Central memory CD4-positive, alpha-beta T cell (primary cell): ENCODE data around the gene MED6.

Experiments used
- DNase-seq: peaks from one replicate; pipeline ENCODE4 v3.0.0; 2022

MED6 gene

DNA sequence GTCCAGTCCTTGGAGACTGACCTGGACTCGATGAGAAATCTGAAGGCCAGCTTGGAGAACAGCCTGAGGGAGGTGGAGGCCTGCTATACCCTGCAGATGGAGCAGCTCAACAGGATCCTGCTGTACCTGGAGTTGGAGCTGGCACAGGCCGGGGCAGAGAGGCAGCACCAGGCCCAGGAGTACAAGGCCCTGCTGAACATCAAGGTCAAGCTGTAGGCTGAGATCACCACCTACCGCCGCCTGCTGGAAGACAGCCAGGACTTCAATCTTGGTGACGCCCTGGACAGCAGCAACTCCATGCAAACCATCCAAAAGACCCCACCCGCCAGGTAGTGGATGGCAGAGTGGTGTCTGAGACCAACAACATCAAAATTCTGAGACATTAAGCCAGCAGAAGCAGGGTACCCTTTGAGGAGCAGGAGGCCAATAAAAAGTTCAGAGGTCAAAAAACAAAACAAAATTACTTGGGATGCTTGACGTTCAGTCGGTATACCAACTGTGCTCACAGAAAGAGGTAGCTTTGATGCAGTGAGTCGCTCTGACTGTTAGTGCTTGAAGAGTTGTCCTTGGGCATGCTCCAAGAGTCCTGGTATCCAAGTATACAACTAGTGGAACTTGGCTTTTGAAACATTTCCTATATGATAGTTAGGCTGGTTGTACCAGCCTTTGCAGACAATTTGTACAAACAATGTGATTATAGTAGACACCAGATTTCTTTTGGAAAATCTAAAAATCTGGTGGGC, 4.8 kb downstream of the MED6 start:
- no peak for DNase-seq

DNA sequence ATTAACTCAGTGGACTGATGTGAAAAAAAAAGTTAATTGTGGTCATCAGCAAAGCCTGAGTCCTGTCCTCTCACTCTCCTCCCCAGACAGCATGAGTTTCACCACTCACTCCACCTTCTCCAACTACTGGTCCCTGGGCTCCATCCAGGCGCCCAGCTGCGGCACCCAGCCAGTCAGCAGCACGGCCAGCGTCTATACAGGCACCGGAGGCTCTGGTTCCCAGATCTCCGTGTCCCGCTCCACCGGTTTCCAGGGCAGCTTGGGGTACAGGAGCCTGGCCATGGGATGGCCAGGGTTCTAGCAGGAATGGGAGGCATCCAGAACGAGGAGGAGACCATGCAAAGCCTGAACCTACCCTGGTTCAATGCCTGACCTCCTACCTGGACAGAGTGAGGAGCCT, 6.0 kb downstream of the MED6 start:
- DNase-seq = no peak

- no peak for DNase-seq
These were observed 15.2 kb downstream of the MED6 start for GRCh38 chr14:70585231-70585630.

GRCh38 chr14:70576891-70577290, 23.6 kb downstream of the MED6 start:
- no peak for DNase-seq

- no peak for DNase-seq
These were observed 27.4 kb downstream of the MED6 start for GRCh38 chr14:70573050-70573449.

- no peak for DNase-seq
These were observed 29.3 kb downstream of the MED6 start for GRCh38 chr14:70571139-70571538.

GRCh38 chr14:70567791-70568190, 32.7 kb downstream of the MED6 start:
- DNase-seq = no peak

GRCh38 chr14:70563869-70564268, 36.6 kb downstream of the MED6 start:
- DNase-seq = no peak

GRCh38 chr14:70563417-70563816, 37.0 kb downstream of the MED6 start:
- no peak for DNase-seq

- DNase-seq = no peak
These were observed 42.1 kb downstream of the MED6 start for GRCh38 chr14:70558356-70558755.

DNA sequence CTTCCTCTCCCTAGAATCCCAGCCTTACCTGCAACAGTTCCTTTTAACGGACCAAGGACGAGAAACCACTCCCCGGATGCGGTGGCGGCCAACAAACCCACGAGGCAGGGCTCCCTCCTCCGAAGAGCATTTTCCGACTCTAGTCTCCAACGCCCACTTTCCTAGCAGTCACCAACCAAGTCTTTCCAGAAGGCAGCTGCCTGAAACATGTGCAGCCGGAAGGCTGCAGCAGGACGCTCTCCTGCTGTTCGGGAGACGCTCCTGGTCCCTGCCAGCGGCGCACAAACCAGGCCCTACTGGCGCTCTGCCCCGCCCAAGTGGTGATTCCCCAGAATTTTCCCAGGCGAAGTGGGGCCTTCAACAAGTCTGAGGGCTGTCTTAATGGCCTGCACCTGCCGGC, 44.6 kb downstream of the MED6 start:
- DNase-seq = no peak

DNA sequence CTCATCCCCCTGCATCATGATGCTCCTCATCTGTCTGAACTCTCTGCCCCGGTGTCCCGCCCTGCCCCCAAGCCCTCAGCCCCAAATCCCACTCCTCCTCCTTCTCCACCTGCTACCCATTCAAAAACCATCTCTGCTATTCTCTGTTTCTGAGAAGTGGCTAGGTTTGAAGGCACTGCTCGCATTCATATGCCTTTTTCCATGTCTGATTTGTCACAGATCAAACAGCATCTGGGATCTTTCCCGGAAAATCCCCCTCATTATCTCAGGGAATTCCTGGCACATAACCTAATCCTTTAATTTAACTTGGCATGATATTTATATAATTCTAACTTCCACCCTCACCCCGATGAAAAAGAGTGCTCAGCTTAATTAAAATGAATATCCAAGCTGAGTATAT, 62.4 kb downstream of the MED6 start:
- DNase-seq = no peak

GRCh38 chr14:70536830-70537229, 63.6 kb downstream of the MED6 start:
- DNase-seq = no peak

DNA sequence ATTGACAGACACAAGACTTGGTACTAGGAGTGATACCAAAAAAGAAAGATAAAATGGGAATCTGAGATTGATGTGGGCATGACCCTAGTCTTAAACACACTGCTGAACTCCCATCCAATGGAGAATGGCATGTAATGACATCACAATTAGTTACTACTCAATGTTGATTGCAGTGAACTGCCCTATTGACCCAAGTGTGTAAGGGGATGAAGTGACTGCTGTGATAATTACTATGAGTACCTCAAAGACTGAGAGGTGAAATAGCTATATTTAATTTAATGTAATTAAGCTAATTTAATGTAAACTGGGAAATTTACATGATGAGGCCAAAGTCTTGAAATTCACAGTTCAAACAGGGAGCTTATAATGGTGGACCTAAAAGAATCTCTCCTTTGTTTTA, 65.6 kb downstream of the MED6 start, which contains the start of gene ADAM20:
Gene ADAM20, minus strand, starts transcription at position 101 of the 400 bp plus-strand sequence. CDS start 10,247 bp downstream, outside the sequence.
- no peak for DNase-seq
